IMR-90 (cell line): ENCODE data around the gene FBN1. TPM values are rescaled to one million over a fixed set of nuclear protein-coding genes. Genes with fewer than 3 reads are reported as not detected.

Experiments
- ATAC-seq: fragments of 200-7000 bp; cut with Tn5 transposase; 2 replicates; pipeline ENCODE4 v1.9.1; 2020; ENCODE audit warnings: low read depth, mild to moderate bottlenecking, moderate library complexity
- BruUV-seq: library from RNA; stranded (reverse); fragments of 400-500 nt; replicated peaks from 2 replicates; lab custom pipeline; 2021; lab: Mats Ljungman, UMichigan
- CTCF ChIA-PET: fragments of 300-600 bp; formaldehyde crosslinking; extraction: SDS; loops from one replicate; lab custom pipeline; 2021; ENCODE audit warnings: antibody characterized with exemption; lab: Yijun Ruan, JAX
- POLR2A ChIA-PET: fragments of 300-600 bp; sonication (Branson Sonifier 250); formaldehyde crosslinking; loops from one replicate; lab custom pipeline; 2022; ENCODE audit warnings: antibody characterized with exemption; ENCODE audit not compliant: unreplicated experiment; lab: Charles Lee
- DNase-seq: peaks from one replicate; pipeline ENCODE4 v3.0.0; 2013
- H2AFZ ChIP-seq: replicated peaks from 2 replicates; pipeline ENCODE3; 2013; ENCODE audit warnings: low read length, mild to moderate bottlenecking; ENCODE audit not compliant: poor library complexity
- H2AK5ac ChIP-seq: 2 replicates; pipeline ENCODE4 v1.6.1; 2013; ENCODE audit warnings: low read depth, low read length, inconsistent platforms
- H2AK9ac ChIP-seq: replicated peaks from 2 replicates; pipeline ENCODE3; 2013; ENCODE audit warnings: mild to moderate bottlenecking, low read depth, low read length, moderate library complexity; ENCODE audit not compliant: poor library complexity
- H2BK120ac ChIP-seq: 2 replicates; pipeline ENCODE4 v1.6.1; 2013; ENCODE audit warnings: low read depth, low read length, inconsistent platforms
- H2BK15ac ChIP-seq: 3 replicates; pipeline ENCODE4 v1.6.1; 2013; ENCODE audit warnings: low read depth, low read length, inconsistent platforms
- H2BK20ac ChIP-seq: 2 replicates; pipeline ENCODE4 v1.6.1; 2013; ENCODE audit warnings: low read depth, mild to moderate bottlenecking, inconsistent platforms, low read length, moderate library complexity
- H2BK5ac ChIP-seq: 2 replicates; pipeline ENCODE4 v1.6.1; 2013; ENCODE audit warnings: mild to moderate bottlenecking, low read depth, low read length, inconsistent platforms; ENCODE audit not compliant: poor library complexity, severe bottlenecking
- H3K14ac ChIP-seq: replicated peaks from 2 replicates; pipeline ENCODE4 v1.6.1; 2013; ENCODE audit warnings: low read depth, low read length, inconsistent platforms
- H3K18ac ChIP-seq: 2 replicates; pipeline ENCODE4 v1.6.1; 2013; ENCODE audit warnings: low read depth, low read length, control low read depth
- H3K23ac ChIP-seq: 2 replicates; pipeline ENCODE4 v1.6.1; 2013; ENCODE audit warnings: low read depth, low read length, inconsistent platforms
- H3K27ac ChIP-seq: 2 replicates; pipeline ENCODE4 v1.5.1; 2013; ENCODE audit warnings: mild to moderate bottlenecking, control low read depth, low read length; ENCODE audit not compliant: insufficient read depth
- H3K27me3 ChIP-seq: 2 replicates; pipeline ENCODE4 v1.6.1; 2013; ENCODE audit warnings: low read length; ENCODE audit not compliant: control insufficient read depth, insufficient read depth
- H3K36me3 ChIP-seq: 2 replicates; pipeline ENCODE4 v1.6.1; 2013; ENCODE audit warnings: low read length, mixed read lengths; ENCODE audit not compliant: control insufficient read depth, insufficient read depth
- H3K4ac ChIP-seq: 2 replicates; pipeline ENCODE4 v1.6.1; 2013; ENCODE audit warnings: low read depth, low read length, inconsistent platforms
- H3K4me1 ChIP-seq: 2 replicates; pipeline ENCODE4 v1.6.1; 2013; ENCODE audit warnings: low read length, mixed read lengths; ENCODE audit not compliant: control insufficient read depth, insufficient read depth
- H3K4me2 ChIP-seq: 2 replicates; pipeline ENCODE4 v1.6.1; 2013; ENCODE audit warnings: low read depth, mild to moderate bottlenecking, control low read depth, low read length, moderate library complexity
- H3K4me3 ChIP-seq: 2 replicates; pipeline ENCODE4 v1.5.1; 2013; ENCODE audit warnings: low read depth, mild to moderate bottlenecking, control low read depth, low read length, moderate library complexity; ENCODE audit not compliant: insufficient read depth
- H3K56ac ChIP-seq: 2 replicates; pipeline ENCODE4 v1.6.1; 2013; ENCODE audit warnings: low read length, inconsistent platforms; ENCODE audit not compliant: insufficient read depth; ENCODE audit errors: extremely low read depth
- H3K79me1 ChIP-seq, 2 experiments: 2 replicates each; pipeline ENCODE4 v1.6.1; 2013; ENCODE audit warnings: low read length in 2 of 2, inconsistent platforms in 1 of 2, low read depth in 1 of 2
- H3K9ac ChIP-seq: 2 replicates; pipeline ENCODE4 v1.6.1; 2013; ENCODE audit warnings: low read depth, low read length, control low read depth
- H3K9me1 ChIP-seq: 2 replicates; pipeline ENCODE4 v1.6.1; 2013; ENCODE audit warnings: low read length, inconsistent platforms; ENCODE audit not compliant: insufficient read depth
- H3K9me3 ChIP-seq: 2 replicates; pipeline ENCODE4 v1.6.1; 2013; ENCODE audit warnings: low read length; ENCODE audit not compliant: control insufficient read depth, insufficient read depth
- H4K20me1 ChIP-seq: 2 replicates; pipeline ENCODE4 v1.6.1; 2013; ENCODE audit warnings: low read length, inconsistent platforms; ENCODE audit not compliant: insufficient read depth
- H4K5ac ChIP-seq: 2 replicates; pipeline ENCODE4 v1.6.1; 2013; ENCODE audit warnings: mild to moderate bottlenecking, low read depth, low read length, control low read depth
- H4K8ac ChIP-seq, 2 experiments: 2 replicates each; pipeline ENCODE4 v1.6.1; 2013; ENCODE audit warnings: low read depth in 2 of 2, low read length in 2 of 2, control low read depth in 1 of 2, inconsistent platforms in 1 of 2
- H4K91ac ChIP-seq: 2 replicates; pipeline ENCODE4 v1.6.1; 2013; ENCODE audit warnings: low read depth, low read length, inconsistent platforms; ENCODE audit not compliant: insufficient read depth
- MAFK ChIP-seq: IDR thresholded peaks from 2 replicates; pipeline ENCODE4 v1.6.1; 2012; ENCODE audit warnings: low read depth, low read length, improper control_type of control experiment
- USF2 ChIP-seq: fragments of 150-350 bp; IDR thresholded peaks from 2 replicates; pipeline ENCODE4 v1.6.1; 2017; ENCODE audit warnings: mild to moderate bottlenecking, antibody characterized with exemption, low read length, low read depth
- WGBS, 2 experiments: methylation state at CpG; one replicate each; pipeline versions ENCODE4 v1.1.5 to v1.1.7; 2013; ENCODE audit warnings: missing lambda C conversion rate in 2 of 2; ENCODE audit not compliant: insufficient read length in 1 of 2; ENCODE audit errors: extremely low coverage in 2 of 2; 5-methylcytosine and 5-hydroxymethylcytosine counted together
- dilution Hi-C: fragments of 300-500 bp; cut with HindIII; formaldehyde crosslinking; loops from one replicate; pipeline ENCODE4 v1.14.3; 2018; ENCODE audit warnings: low sequenced_read_pairs; ENCODE audit not compliant: unreplicated experiment
- in situ Hi-C: fragments of 300-500 bp; cut with MboI; formaldehyde crosslinking; loops from 3 replicates; pipeline ENCODE4 v1.14.3; 2019; ENCODE audit warnings: low sequenced_read_pairs, inconsistent platforms, mixed read lengths
- intact Hi-C: fragments of 100-400 bp; cut with micrococcal nuclease; formaldehyde crosslinking; loops from 2 replicates; pipeline ENCODE4 v1.10.0; 2022
- polyA plus RNA-seq, 3 experiments: library from polyadenylated mRNA; depleted of rRNA; stranded (reverse); fragments of >200 nt; gene quantifications; 2 replicates each; pipeline ENCODE4 v1.2.3, GENCODE V29; 2012; ENCODE audit warnings: low replicate concordance in 1 of 3
- total RNA-seq: library from RNA; depleted of rRNA; stranded (reverse); fragments of >200 nt; gene quantifications from 2 replicates; pipeline ENCODE4 v1.2.3, GENCODE V29; 2012

Gene FBN1
- total and polyA plus RNA-seq, 2 of the 4 experiments (the other 2 are of a cell fraction): 134 to 283 TPM

DNA sequence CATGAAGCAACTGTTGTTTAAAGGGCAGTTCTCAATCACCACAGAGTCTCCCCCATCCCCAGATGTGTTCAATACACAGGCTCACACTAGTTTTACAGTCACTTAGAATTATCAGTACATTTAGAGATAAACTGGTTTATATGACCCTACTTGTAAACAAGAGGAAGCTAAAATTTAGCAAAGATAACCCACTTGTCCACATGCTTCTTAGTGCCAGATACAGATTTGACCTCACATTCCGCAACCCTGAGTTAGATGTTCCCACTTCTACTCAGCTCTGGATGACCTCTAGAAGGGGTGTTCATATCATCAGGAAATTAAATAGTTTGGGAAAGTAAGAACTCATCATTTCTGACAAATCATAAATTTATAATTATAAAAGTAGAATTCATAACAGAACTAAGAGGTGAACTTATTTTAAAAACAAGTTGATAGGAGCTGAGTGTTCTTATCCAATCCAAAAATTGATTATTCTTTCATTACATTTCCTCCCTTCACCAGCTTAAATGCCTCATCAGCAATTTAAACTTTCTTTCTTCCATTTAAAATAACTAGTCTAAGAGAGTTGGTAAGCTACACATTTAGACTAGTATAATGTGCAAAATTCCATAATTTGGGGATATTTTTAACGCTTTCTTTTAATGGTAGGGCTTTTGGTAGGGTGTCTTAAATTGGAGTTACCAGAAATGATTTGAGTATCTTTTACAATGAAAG lies 131.2 kb downstream of the FBN1 start:
- ChIA-PET POLR2A (no interaction called here), CTCF (no interaction called here)
- no peak overlapping the region for H2BK5ac ChIP-seq
- no peaks in the 10 kb centered on the region for H4K20me1 ChIP-seq
- peaks cover 48% of the 10 kb centered on the region for H3K36me3 ChIP-seq
- BruUV-seq: no TSS peak
- in situ Hi-C loops: no loop called here
- no peak overlapping the region for H4K5ac ChIP-seq
- no peak overlapping the region for H2AFZ ChIP-seq
- H2AK5ac ChIP-seq: no peak overlapping the region
- WGBS, 2 experiments: no CpG with 5 or more reads among the region's 2 CpGs
- no peak overlapping the region; a peak in 1 of 4 replicates for H4K8ac ChIP-seq
- H3K56ac ChIP-seq: no peak overlapping the region
- no peak for DNase-seq
- intact Hi-C loops: no loop called here
- no peak overlapping the region for H3K4me3 ChIP-seq
- no peaks in the 10 kb centered on the region for H3K9me3 ChIP-seq
- H3K18ac ChIP-seq: no peak overlapping the region
- no peak overlapping the region for H2BK15ac ChIP-seq
- H3K23ac ChIP-seq: no peak overlapping the region
- no peak overlapping the region for H4K91ac ChIP-seq
- H2AK9ac ChIP-seq: no peak overlapping the region
- H3K27ac ChIP-seq: no peak overlapping the region
- H3K9ac ChIP-seq: no peak overlapping the region
- no peaks in the 10 kb centered on the region for H3K27me3 ChIP-seq
- H3K79me1 ChIP-seq: peaks cover 14 to 32% of the 10 kb centered on the region in 2 experiments; a peak in 3 of 4 replicates
- peaks cover 6% of the 10 kb centered on the region for H3K9me1 ChIP-seq
- ATAC-seq: 0 out of 2 replicates have a peak, but pooled peaks have one; percentile 17
- no peak overlapping the region; the same call in 1 of the 2 replicates for H3K14ac ChIP-seq
- H3K4ac ChIP-seq: no peak overlapping the region
- no peak overlapping the region for H2BK20ac ChIP-seq
- H3K4me2 ChIP-seq: no peak overlapping the region
- TF ChIP-seq USF2 (no peak), MAFK (peak; percentile 95)
- no peaks in the 10 kb centered on the region for H3K4me1 ChIP-seq
- no peak overlapping the region for H2BK120ac ChIP-seq
- dilution Hi-C loops: no loop called here
